GM12878 (cell line): ENCODE results near the gene RAPH1. TPM values are rescaled to one million over a fixed set of nuclear protein-coding genes. Genes with fewer than 3 reads are reported as not detected.
A peak's percentile ranks its signal among the peaks of the same experiment; 100 is the strongest.

Experiments
- ATF2 ChIP-seq: IDR thresholded peaks from 2 replicates; pipeline ENCODE4 v1.6.1; 2012; ENCODE audit warnings: low read length, inconsistent platforms
- BCL11A ChIP-seq: IDR thresholded peaks from 2 replicates; pipeline ENCODE4 v1.6.1; 2011; ENCODE audit warnings: low read depth, low read length
- CBX3 ChIP-seq: fragments of 200-600 bp; sonication (generic); IDR thresholded peaks from 2 replicates; pipeline ENCODE4 v1.6.1; 2016; ENCODE audit warnings: low read depth, borderline replicate concordance
- CBX5 ChIP-seq: sonication (generic); IDR thresholded peaks from 2 replicates; pipeline ENCODE4 v1.6.1; 2016; ENCODE audit warnings: low read depth, moderate library complexity, mild to moderate bottlenecking, inconsistent platforms
- CHD2 ChIP-seq: IDR thresholded peaks from 2 replicates; pipeline ENCODE4 v1.6.1; 2011; ENCODE audit warnings: low read depth, low read length, improper control_type of control experiment, borderline replicate concordance
- CREM ChIP-seq: IDR thresholded peaks from 2 replicates; pipeline ENCODE4 v1.6.1; 2014; ENCODE audit warnings: antibody characterized with exemption, low read depth
- HCFC1 ChIP-seq: fragments of 150-350 bp; IDR thresholded peaks from 2 replicates; pipeline ENCODE4 v1.6.1; 2014; ENCODE audit warnings: low read length
- HSF1 ChIP-seq: fragments of 150-350 bp; IDR thresholded peaks from 2 replicates; pipeline ENCODE4 v1.6.1; 2014; ENCODE audit warnings: mild to moderate bottlenecking, low read depth, low read length
- NRF1 ChIP-seq: conservative IDR thresholded peaks from 2 replicates; pipeline ENCODE4 v1.6.1; 2011; ENCODE audit warnings: mild to moderate bottlenecking, low read depth, low read length, improper control_type of control experiment
- POLR2AphosphoS5 ChIP-seq: IDR thresholded peaks from 2 replicates; pipeline ENCODE4 v1.6.1; 2011; ENCODE audit warnings: mild to moderate bottlenecking, low read length, inconsistent platforms
- REST ChIP-seq: IDR thresholded peaks from 2 replicates; pipeline ENCODE4 v1.6.1; 2012; ENCODE audit warnings: mild to moderate bottlenecking, low read depth, low read length
- SMAD1 ChIP-seq: fragments of 450-650 bp; IDR thresholded peaks from 2 replicates; pipeline ENCODE4 v1.6.1; 2018; ENCODE audit warnings: mild to moderate bottlenecking, low read depth; ENCODE audit not compliant: partially characterized antibody
- SMC3 ChIP-seq: IDR thresholded peaks from 2 replicates; pipeline ENCODE4 v1.6.1; 2011; ENCODE audit warnings: low read length, improper control_type of control experiment, borderline replicate concordance
- SUPT20H ChIP-seq: IDR thresholded peaks from 2 replicates; pipeline ENCODE4 v1.6.1; 2011; ENCODE audit warnings: low read depth, mild to moderate bottlenecking, low read length, moderate library complexity, borderline replicate concordance; ENCODE audit not compliant: control insufficient read depth
- SUZ12 ChIP-seq: fragments of 200-600 bp; sonication (generic); IDR thresholded peaks from one replicate; pipeline ENCODE4 v1.6.1; 2018; ENCODE audit warnings: antibody characterized with exemption, mild to moderate bottlenecking; ENCODE audit not compliant: unreplicated experiment
- TCF3 ChIP-seq: IDR thresholded peaks from 2 replicates; pipeline ENCODE4 v1.6.1; 2012; ENCODE audit warnings: low read depth, mild to moderate bottlenecking, low read length, borderline replicate concordance; ENCODE audit not compliant: insufficient read depth
- ZBTB11 ChIP-seq: fragments of 450-650 bp; formaldehyde crosslinking; IDR thresholded peaks from 2 replicates; pipeline ENCODE4 v1.5.0; 2022; ENCODE audit warnings: mild to moderate bottlenecking, missing genetic modification characterization
- polyA plus RNA-seq, 11 experiments: library from polyadenylated mRNA; depleted of rRNA in 4 of 11; unstranded in 6 of 11; stranded (reverse) in 5 of 11; fragments of >200 nt; fragmentation: Nextera tagmentation in 4 of 11; fragmentation: Illumina TruSeq in 1 of 11; extraction: Ambion mirVana in 4 of 11; extraction: Trizol in 1 of 11; gene quantifications; 1 replicate in 1 of 11; 2 replicates in 10 of 11; pipeline versions ENCODE4 v1.2.1 to v1.2.3, GENCODE V29; 2011 to 2016; ENCODE audit warnings: inconsistent platforms in 2 of 11, missing spikeins in 2 of 11, low read depth in 1 of 11
- total RNA-seq, 4 experiments: library from RNA; depleted of rRNA in 3 of 4; stranded (reverse); fragments of >200 nt in 3 of 4; fragmentation: Illumina TruSeq in 1 of 4; extraction: Trizol in 1 of 4; gene quantifications; 2 replicates each; pipeline versions ENCODE4 v1.2.1 to v1.2.3, GENCODE V29; 2013 to 2021

Gene RAPH1
- total and polyA plus RNA-seq, 10 of the 15 experiments (the other 5 are each of a cell fraction or from before 2014, with no cell fraction given): 0.09 to 0.90 (median 0.21) TPM; not detected in 7

GRCh38 chr2:203578759-203579643 lies 43.9 kb upstream of the RAPH1 start (continued):
- 0 out of 2 replicates have a peak, but pooled peaks have one; percentile 51 for TF ChIP-seq CBX5
- TF ChIP-seq SUZ12: no peak
- 0 out of 2 replicates have a peak, but pooled peaks have one; percentile 22 for TF ChIP-seq BCL11A
- TF ChIP-seq TCF3: 0 out of 2 replicates have a peak, but pooled peaks have one; percentile 24
- no peak for TF ChIP-seq SUPT20H
- TF ChIP-seq NRF1: no peak
- TF ChIP-seq SMC3: no peak
- TF ChIP-seq ZBTB11: no peak
- no peak for TF ChIP-seq HCFC1
- TF ChIP-seq REST: no peak; the same call in 1 of the 2 replicates
- TF ChIP-seq CHD2: no peak
- TF ChIP-seq SMAD1: no peak
- no peak for TF ChIP-seq POLR2AphosphoS5
- 0 out of 2 replicates have a peak, but pooled peaks have one; percentile 29 for TF ChIP-seq CREM
- no peak for TF ChIP-seq HSF1
- no peak for TF ChIP-seq CBX3
- TF ChIP-seq ATF2: peak; percentile 89
